Measurements from ENCODE around the gene ZNF205. TPM values are rescaled to one million over a fixed set of nuclear protein-coding genes. Genes with fewer than 3 reads are reported as not detected.
A peak's percentile ranks its signal among the peaks of the same experiment; 100 is the strongest.

The ZNF205 gene
- total and polyA plus RNA-seq, 2 of the 13 experiments (the other 11 are each of a cell fraction or from before 2014, with no cell fraction given), result 5.8 to 10.2 TPM

- TF ChIP-seq HNF1A (IDR thresholded peaks at IDR 0.05; ENCODE audit: low read depth) (0 out of 2 replicates have a peak, but pooled peaks have one; percentile 20), HNF1A (CRISPR knock-in tag; IDR thresholded peaks at IDR 0.05; ENCODE audit: borderline replicate concordance) (no peak), SRSF9 (IDR thresholded peaks at IDR 0.05; ENCODE audit: borderline replicate concordance, insufficient read depth, low read depth, low read length, poor library complexity, severe bottlenecking) (no peak), ARID4A (CRISPR knock-in tag; IDR thresholded peaks at IDR 0.05; ENCODE audit: borderline replicate concordance) (peak; percentile 66), SP140L (CRISPR knock-in tag; IDR thresholded peaks at IDR 0.05; ENCODE audit: borderline replicate concordance) (no peak), ZFYVE20 (CRISPR knock-in tag; IDR thresholded peaks at IDR 0.05; ENCODE audit: borderline replicate concordance, low read depth) (no peak), SRSF1 (optimal IDR thresholded peaks at IDR 0.05; ENCODE audit: low read depth, low read length) (no peak), ZNF784 (CRISPR knock-in tag; IDR thresholded peaks at IDR 0.05; ENCODE audit: borderline replicate concordance) (peak; percentile 77; the same call in 1 of the 2 replicates), PCBP1 (IDR thresholded peaks at IDR 0.05; ENCODE audit: borderline replicate concordance, low read depth, low read length) (no peak), BCL3 (CRISPR knock-in tag; IDR thresholded peaks at IDR 0.05) (peak; percentile 77; the same call in 1 of the 2 replicates), ZFX (CRISPR knock-in tag; IDR thresholded peaks at IDR 0.05; ENCODE audit: low read depth) (peak; percentile 15; the same call in 1 of the 2 replicates), NBN (conservative IDR thresholded peaks at IDR 0.05) (no peak), THAP9 (CRISPR knock-in tag; IDR thresholded peaks at IDR 0.05; ENCODE audit: borderline replicate concordance) (no peak)
Observed at GRCh38 chr16:3157229-3158025, 45.0 kb downstream of the ZNF205 start (continued).

Data from HepG2 (cell line).